ENCODE results near the gene PTPN2.

- TF ChIP-seq CTCF (IDR thresholded peaks at IDR 0.05) (no peak), POLR2A (IDR thresholded peaks at IDR 0.05) (no peak)
These were observed 141.6 kb downstream of the PTPN2 start for GRCh38 chr18:12742453-12742852.
